Left colon (tissue), 2 donors: Measurements from ENCODE around the gene GPR158. TPM values are rescaled to one million over a fixed set of nuclear protein-coding genes. Genes with fewer than 3 reads are reported as not detected.

Experiments used
- ATAC-seq: fragments of 200-7000 bp; cut with Tn5 transposase; one replicate; pipeline ENCODE4 v1.9.1; 2020; ENCODE audit warnings: mild to moderate bottlenecking, moderate library complexity
- DNase-seq, 2 donors: peaks; one replicate each; pipeline ENCODE4 v3.0.0-alpha.2; 2020
- intact Hi-C, 2 donors: fragments of 100-400 bp; cut with DNase I in 1 of 2; cut with micrococcal nuclease in 1 of 2; formaldehyde crosslinking; loops; one replicate each; pipeline versions ENCODE4 v1.11.2 to v1.14.0; 2022; cut with DNase I, micrococcal nuclease
- total RNA-seq, 2 donors: library from RNA; stranded (reverse); fragmentation: NEBNext Ultra II Directional; extraction: Animal tissue kit (Norgen Biotek cat#: 25700); gene quantifications; one replicate each; pipeline ENCODE4 v1.2.1, GENCODE V29; 2021
- donor health status: DM: no; HTN: no; CAD: no.
- donor health status: DM: yes; HTN: yes; CAD: no.

Gene GPR158
- total RNA-seq, 2 donors from 2014 or later = 0.15 to 0.42 TPM

DNA sequence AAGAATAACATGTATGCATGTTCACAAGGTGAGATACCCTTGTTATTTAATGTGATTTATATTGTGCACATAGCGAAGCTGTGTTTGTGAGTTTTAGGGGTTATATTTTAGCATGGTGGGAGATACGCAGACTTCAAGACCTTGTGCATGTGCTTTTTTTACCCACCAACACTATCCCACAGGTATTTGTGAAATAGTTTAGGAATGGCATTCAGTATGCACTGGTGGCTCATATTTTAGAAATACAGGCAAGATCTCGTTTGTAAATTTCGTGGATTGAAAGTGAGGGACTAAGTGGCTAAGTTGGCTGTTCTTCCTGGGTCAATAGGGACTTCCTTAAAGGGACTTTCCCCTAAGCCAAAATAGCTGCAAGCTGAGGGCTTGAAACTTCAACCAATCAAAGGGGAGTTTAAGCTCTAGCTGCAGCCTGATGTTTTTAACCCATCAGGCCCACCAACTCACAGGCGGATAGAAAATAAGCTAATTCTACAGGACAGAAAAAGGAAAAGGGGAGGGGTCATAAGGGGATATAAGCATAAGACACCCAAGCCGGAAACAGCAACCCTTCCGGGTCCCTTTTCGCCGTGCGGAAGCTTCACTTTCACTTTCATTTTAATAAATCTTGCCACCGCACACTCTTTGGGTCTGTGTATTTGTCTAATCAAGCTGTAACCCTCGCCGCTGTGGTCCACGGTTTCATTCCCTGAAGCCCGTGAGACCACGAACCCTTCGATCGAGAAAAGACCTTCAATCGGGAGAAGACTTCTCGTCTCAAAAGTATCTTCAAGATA, 291.0 kb downstream of the GPR158 start:
- DNase-seq (no peak), ATAC-seq (no peak)
- intact Hi-C loops = no loop called here

DNA sequence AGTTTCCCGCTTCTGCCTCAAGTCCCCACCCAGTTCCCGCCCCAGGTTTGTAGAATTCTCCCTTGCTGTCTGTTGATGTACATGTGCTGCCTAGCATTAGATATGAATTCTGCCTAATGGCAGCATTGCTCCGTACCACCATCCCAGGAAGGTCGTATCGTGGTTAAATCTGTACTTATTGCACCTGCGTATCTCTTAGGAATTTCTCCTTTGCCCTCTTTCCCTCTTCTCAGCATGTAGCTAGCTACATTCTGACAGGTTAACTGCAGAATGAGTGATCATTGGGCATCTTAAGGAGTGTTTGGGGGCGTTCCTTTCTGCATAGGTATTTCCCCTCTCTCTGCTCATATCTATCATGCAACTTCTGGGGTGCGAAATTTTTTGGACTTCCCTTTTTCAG, 293.1 kb downstream of the GPR158 start:
- intact Hi-C loops = no loop called here
- ATAC-seq (no peak), DNase-seq (no peak)

GRCh38 chr10:25481467-25481866, 306.7 kb downstream of the GPR158 start:
- DNase-seq (no peak), ATAC-seq (no peak)
- intact Hi-C loops = no loop called here

DNA sequence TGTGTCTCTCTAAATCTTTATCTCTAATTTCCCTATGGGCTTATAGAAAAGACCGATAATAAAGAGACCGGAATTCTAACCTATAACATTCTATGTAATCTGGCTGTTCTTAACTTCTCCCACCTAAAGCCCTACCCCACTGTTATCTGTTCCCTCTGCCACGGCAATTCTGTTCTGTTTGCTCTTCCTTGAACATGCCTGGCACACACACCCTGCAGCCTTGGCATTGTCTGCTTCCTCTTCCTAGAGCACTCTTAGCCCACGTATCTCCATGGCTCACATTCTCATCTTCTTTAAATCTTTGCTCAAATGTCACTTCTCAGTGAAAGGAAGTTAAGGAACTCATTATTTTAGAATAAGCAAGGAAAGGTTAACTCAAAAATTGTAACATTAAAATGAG, 309.2 kb downstream of the GPR158 start:
- intact Hi-C loops = no loop called here
- DNase-seq (no peak), ATAC-seq (no peak)

GRCh38 chr10:25487266-25487665, 312.5 kb downstream of the GPR158 start:
- ATAC-seq (no peak), DNase-seq (no peak)
- intact Hi-C loops = no loop called here

GRCh38 chr10:25492040-25492439, 317.2 kb downstream of the GPR158 start:
- DNase-seq = no peak
- intact Hi-C loops = no loop called here
- no peak for ATAC-seq

GRCh38 chr10:25492680-25493079, 317.9 kb downstream of the GPR158 start:
- ATAC-seq (no peak), DNase-seq (no peak)
- intact Hi-C loops = no loop called here

DNA sequence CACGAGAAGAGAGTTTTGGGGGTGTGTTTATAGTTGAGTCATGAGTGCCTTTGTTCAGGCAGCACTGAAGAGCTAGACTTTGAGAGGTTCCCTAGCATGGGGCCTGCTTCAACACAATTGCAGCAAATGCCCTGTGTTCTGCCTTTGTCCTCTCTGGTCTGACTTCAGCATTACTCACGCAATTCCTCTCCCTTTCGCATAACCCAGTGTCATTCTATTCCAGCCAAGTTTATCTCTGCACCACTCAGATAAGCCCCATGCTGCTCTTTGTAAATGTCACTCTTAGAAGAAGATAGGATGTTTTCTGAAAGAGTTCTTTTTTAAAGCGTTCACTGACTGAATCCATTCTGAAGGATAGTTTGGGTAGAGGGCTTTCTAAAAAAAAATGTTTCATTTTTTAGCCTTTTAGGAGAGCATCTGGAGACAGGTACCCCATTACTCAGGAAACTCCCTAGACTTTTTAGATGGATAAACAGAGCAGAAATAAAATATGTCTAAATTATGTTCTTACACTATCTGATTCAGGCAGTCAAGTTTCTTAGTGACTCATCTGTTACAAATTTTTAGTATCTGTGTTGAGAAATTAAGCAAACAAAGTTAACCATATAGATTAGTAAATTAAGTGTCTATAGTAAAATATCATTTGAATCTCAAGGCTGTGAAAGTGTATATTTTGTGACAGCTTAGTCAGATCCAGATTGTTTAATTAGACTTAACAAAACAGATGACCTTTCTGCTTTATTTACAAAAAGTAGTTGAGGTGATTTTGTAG, 318.5 kb downstream of the GPR158 start:
- DNase-seq (no peak), ATAC-seq (no peak)
- intact Hi-C loops = no loop called here

GRCh38 chr10:25497246-25497645, 322.4 kb downstream of the GPR158 start:
- intact Hi-C loops = no loop called here
- DNase-seq (no peak), ATAC-seq (no peak)

DNA sequence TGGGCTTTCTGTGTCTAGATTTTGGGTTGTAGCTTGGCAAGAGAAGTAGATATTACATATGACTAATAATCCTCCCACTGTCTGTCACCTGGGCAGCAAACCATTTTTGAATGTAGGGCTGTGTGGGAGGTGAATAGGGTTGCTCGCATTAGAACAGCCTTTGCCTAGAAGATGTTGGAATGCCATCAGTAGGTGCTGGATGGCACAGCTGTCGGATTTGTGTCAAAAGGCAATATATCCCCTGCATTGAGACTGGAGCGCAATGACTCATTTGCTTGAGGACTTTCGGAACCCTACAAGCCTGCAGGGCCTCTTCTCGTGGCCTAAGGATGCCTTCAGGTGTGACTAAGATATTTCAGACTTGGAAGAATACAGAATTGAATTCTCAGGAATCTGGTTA, 323.8 kb downstream of the GPR158 start:
- no peak for ATAC-seq
- intact Hi-C loops = no loop called here
- no peak for DNase-seq

DNA sequence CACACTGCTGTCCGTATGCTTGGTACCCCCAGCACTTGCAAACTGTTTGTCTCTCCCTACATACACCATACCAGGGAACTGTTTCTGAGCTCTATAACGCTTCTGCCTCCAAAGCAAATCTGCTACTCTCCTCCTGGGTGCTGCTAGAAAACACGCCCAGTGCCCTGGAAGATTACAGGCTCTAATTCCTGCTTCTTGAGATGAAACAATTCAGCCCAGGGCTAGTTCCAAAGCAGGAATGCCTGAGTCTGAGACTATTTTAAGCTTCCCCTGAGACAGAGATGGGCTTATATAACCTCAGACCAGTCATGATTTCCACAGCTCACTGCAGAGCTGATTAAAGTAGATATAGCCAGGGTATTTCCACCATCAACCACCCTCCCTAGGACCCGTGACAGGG, 327.1 kb downstream of the GPR158 start:
- ATAC-seq (no peak), DNase-seq (no peak)
- intact Hi-C loops = no loop called here

DNA sequence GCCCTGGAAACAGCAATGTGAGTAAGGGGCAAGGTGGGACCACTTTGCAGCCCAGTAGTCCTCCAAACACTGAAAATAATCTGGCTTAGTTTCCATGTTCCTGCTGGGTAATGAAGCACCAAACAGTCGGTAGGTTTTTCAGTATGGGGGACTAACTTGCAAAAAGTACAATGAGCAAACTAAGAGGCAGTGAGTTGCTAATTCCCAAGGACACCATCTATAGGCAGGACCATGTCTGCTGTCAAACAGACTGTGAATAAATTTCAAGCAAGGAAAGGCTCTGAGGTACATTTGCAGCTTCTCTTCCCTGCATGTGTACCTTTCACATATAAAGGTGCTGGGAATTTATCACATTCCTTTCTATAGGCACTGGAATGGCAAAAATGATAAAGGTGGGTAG, 327.7 kb downstream of the GPR158 start:
- intact Hi-C loops = no loop called here
- no peak for ATAC-seq
- DNase-seq = no peak

GRCh38 chr10:25504306-25504705, 329.5 kb downstream of the GPR158 start:
- intact Hi-C loops = no loop called here
- DNase-seq (no peak), ATAC-seq (no peak)

DNA sequence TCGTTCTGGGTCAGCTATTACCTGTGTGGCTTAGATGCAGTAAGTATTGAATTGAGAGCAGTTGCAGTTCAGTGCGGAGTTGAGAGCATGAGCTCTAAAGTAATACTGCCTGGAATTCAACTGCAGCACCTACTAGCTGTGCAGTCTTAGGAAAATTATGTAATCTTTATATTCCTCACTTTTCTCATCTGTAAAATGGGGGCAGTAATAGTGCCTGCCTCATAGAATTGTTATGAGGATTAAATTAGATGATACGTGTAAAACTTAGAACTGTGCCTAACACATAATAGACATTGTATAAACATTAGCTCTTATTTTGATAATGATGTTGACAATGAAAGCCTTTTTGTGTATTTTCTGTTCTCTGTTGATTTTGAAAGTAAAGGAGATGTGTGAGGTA, 330.0 kb downstream of the GPR158 start:
- ATAC-seq (no peak), DNase-seq (no peak)
- intact Hi-C loops = no loop called here

DNA sequence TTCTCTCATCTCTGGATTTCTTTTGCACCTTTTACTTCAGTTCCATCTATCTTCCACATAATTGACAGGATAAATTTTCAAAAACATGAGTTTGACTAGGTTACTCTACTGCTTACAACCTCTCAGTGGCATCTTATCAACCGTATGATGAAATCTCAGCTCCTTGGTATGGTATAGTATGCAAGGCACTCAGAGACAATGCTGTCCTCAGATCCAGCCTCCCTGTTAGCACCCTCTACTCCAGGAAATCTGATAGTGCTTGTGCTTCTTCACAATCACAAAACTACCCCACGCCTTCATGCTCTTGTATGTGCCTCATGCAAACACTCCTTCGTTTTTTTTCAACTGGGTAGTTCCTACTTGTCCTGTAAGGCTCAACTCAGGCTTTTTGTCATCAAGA, 330.7 kb downstream of the GPR158 start:
- no peak for DNase-seq
- no peak for ATAC-seq
- intact Hi-C loops = no loop called here

- intact Hi-C loops = no loop called here
- no peak for DNase-seq
- ATAC-seq = no peak
These were observed 332.1 kb downstream of the GPR158 start for GRCh38 chr10:25506821-25507335.

- DNase-seq = no peak
- intact Hi-C loops = no loop called here
These were observed 333.5 kb downstream of the GPR158 start for GRCh38 chr10:25508112-25508815.

DNA sequence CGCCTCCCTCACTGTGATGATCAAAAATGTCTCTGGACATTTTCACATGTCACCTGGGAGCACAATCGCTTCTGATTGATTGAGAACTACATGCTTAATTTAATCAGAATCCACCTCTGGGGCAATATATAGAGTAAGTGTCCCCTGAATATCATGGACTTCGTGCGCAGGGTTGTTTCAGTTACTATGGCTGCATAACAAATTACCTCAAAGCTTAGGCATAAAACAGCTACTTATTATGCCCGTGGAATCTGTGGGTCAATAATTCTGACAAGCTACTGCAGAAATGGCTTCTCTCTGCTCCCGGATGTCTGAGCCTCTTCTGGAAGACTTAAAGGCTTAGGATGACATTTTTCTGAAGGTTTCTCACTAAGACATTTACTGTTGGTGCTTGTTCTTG, 334.4 kb downstream of the GPR158 start:
- ATAC-seq (no peak), DNase-seq (no peak)
- intact Hi-C loops = no loop called here

More at GRCh38 chr10:25508112-25508815, 333.5 kb downstream of the GPR158 start:
- ATAC-seq = no peak

DNA sequence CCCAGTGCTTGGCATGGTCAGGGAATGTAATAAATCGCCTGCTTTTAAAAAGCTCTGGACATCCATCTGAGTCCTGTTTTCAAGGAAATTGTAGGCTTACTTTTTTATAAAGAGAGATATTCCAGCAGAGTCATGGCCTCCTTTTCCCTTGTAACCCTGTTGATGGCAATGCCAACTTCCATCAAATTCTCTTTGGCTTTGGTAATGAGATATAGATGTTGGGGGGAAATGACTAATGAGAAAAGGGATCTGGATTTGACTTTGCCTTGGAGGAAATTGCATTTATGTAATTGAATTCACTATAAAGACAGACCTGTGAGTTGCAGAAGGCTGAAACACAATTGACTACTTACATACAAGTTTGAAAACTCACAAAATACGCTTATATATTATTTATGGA, 347.5 kb downstream of the GPR158 start:
- intact Hi-C loops = no loop called here
- ATAC-seq = no peak
- no peak for DNase-seq
